ENCODE measurements around the gene SESN1. TPM values are rescaled to one million over a fixed set of nuclear protein-coding genes. Genes with fewer than 3 reads are reported as not detected.
"Not testable (repeated sequence)": the region's sequence is repeated elsewhere in the genome, so short reads cannot be mapped to it uniquely, and the experiment has no call there.

SESN1 gene
- 100 to 1,000 TPM in 1 of 4 donors, 10 to 100 TPM in 3; 79.8 to 112 (median 90.8) TPM for total RNA-seq

- H3K9me3 ChIP-seq, result no peaks in the 10 kb centered on the region
- peak within 1 kb of the TSS; percentile 61 to 82 (median 78) for H3K4me3 ChIP-seq
- DNase-seq (ENCODE audit: low spot score in 2 of 2), result peak; percentile 87 to 90
- no peaks in the 10 kb centered on the region for H3K27me3 ChIP-seq
- no peaks in the 10 kb centered on the region for H3K36me3 ChIP-seq
- WGBS, 2 donors, result 0 to 1% methylated on average over 2 to 37 of the region's 62 CpGs
- peaks cover 0 to 52% (median 15%) of the 10 kb centered on the region in 4 donors for H3K4me1 ChIP-seq
- peak in 1 of 5 experiments; percentile 41 for TF ChIP-seq CTCF (IDR thresholded peaks at IDR 0.05)
- TF ChIP-seq EP300 (IDR thresholded peaks at IDR 0.05), result peak in 1 of 2 donors; percentile 91
- TF ChIP-seq POLR2A (IDR thresholded peaks at IDR 0.05), result peak; percentile 89 to 93
- peak within 1 kb of the TSS; percentile 95 to 99 (median 98) for H3K27ac ChIP-seq
These were observed at the start of gene SESN1 for GRCh38 chr6:109094416-109095035. SESN1 (minus strand) TSS chr6:109094846; CDS start chr6:109094073, 773 bp downstream.

- Histone ChIP-seq H3K27ac (no peak overlapping the region), H3K9me3 (no peaks in the 10 kb centered on the region), H3K27me3 (no peaks in the 10 kb centered on the region), H3K4me1 (no peaks in the 10 kb centered on the region), H3K4me3 (no peak overlapping the region), H3K36me3 (peaks cover 0 to 26% (median 0%) of the 10 kb centered on the region in 3 donors)
- DNase-seq (ENCODE audit: low spot score in 2 of 2), result no peak
- TF ChIP-seq EP300 (IDR thresholded peaks at IDR 0.05), result no peak
- no peak for TF ChIP-seq CTCF (IDR thresholded peaks at IDR 0.05)
- no peak for TF ChIP-seq POLR2A (IDR thresholded peaks at IDR 0.05)
These were observed 48.5 kb upstream of the SESN1 start for GRCh38 chr6:109143191-109143590.

GRCh38 chr6:109142067-109142466 lies 47.4 kb upstream of the SESN1 start:
- H3K27me3 ChIP-seq; H3K4me3 ChIP-seq; H3K4me1 ChIP-seq; H3K9me3 ChIP-seq; H3K27ac ChIP-seq; DNase-seq (ENCODE audit: low spot score in 2 of 2): not testable (repeated sequence)
- peaks cover 0 to 20% (median 0%) of the 10 kb centered on the region in 3 donors for H3K36me3 ChIP-seq

- DNase-seq (ENCODE audit: low spot score in 2 of 2), result no peak
- H3K27me3 ChIP-seq, result no peaks in the 10 kb centered on the region
- peaks cover 0 to 20% (median 0%) of the 10 kb centered on the region in 3 donors for H3K36me3 ChIP-seq
- no peaks in the 10 kb centered on the region for H3K4me1 ChIP-seq
- H3K27ac ChIP-seq, result no peak overlapping the region
- WGBS, 2 donors, result 85 to 89% methylated on average over 6 of the region's 6 CpGs
- no peaks in the 10 kb centered on the region for H3K9me3 ChIP-seq
- TF ChIP-seq EP300 (IDR thresholded peaks at IDR 0.05) (no peak), CTCF (IDR thresholded peaks at IDR 0.05) (no peak), POLR2A (IDR thresholded peaks at IDR 0.05) (no peak)
- H3K4me3 ChIP-seq, result no peak overlapping the region
These were observed 44.5 kb upstream of the SESN1 start for GRCh38 chr6:109139109-109139508.

GRCh38 chr6:109136530-109136929 lies 41.9 kb upstream of the SESN1 start:
- WGBS, 2 donors, result 99 to 100% methylated on average over 6 of the region's 6 CpGs
- not testable (repeated sequence) for H3K4me1 ChIP-seq; H3K27me3 ChIP-seq; H3K4me3 ChIP-seq; H3K9me3 ChIP-seq; H3K27ac ChIP-seq; DNase-seq (ENCODE audit: low spot score in 2 of 2)
- H3K36me3 ChIP-seq, result peaks cover 0 to 16% (median 0%) of the 10 kb centered on the region in 3 donors

- 98 to 99% methylated on average over 6 of the region's 6 CpGs for WGBS, 2 donors
- not testable (repeated sequence) for H3K27me3 ChIP-seq; H3K27ac ChIP-seq; H3K9me3 ChIP-seq; DNase-seq (ENCODE audit: low spot score in 2 of 2); H3K4me1 ChIP-seq; H3K4me3 ChIP-seq
- peaks cover 0 to 13% (median 0%) of the 10 kb centered on the region in 3 donors for H3K36me3 ChIP-seq
These were observed 41.4 kb upstream of the SESN1 start for GRCh38 chr6:109136039-109136438.

- 100% methylated on average over 1 of the region's 1 CpG for WGBS, 2 donors
These were observed 41.0 kb upstream of the SESN1 start for GRCh38 chr6:109135600-109135999.

More at GRCh38 chr6:109135600-109135999, 41.0 kb upstream of the SESN1 start:
- H3K4me1 ChIP-seq; H3K9me3 ChIP-seq; H3K27ac ChIP-seq; H3K27me3 ChIP-seq; H3K4me3 ChIP-seq; DNase-seq (ENCODE audit: low spot score in 2 of 2): not testable (repeated sequence)
- peaks cover 0 to 11% (median 0%) of the 10 kb centered on the region in 3 donors for H3K36me3 ChIP-seq

Data from tibial nerve (tissue), 4 donors.